Measurements from ENCODE around the gene NDUFAF3.

DNA sequence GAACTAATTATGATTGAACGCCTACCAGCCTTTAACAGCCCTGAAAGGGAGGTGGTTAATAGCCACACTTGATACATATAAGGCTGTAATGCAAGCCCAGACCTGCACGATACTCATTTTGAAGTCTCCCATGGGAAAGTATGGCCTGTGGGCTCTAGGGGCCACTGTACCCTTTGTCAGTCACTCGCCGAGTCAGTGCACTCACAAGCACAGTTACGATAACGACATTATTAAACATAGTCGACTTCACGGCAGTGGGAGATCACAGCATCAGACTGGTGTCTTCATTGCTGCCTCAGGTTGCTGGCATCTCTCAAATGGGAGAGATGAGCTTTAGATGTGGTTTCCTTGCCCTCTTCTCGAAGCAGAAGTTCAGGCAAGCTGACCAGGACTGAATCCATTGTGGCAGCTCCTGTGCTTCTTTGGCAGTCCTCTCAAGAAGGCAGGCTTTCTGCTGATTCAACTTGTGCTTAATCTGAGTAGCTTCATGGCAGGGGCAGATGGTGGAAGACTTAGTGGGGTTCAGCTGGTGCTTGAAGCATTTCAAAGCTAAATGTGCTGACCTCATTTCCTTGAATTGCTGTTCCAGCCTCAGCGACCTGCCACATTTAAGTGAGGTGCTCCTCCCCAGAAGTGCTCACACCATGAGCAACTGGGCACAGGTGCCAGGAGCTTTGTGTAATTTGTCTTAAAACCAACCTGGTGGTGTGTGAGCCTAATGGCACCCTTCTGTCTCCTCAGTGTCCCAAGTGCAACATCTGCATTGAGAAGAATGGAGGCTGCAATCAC, 47.7 kb upstream of the NDUFAF3 start:
- TF ChIP-seq, protein P1, sequence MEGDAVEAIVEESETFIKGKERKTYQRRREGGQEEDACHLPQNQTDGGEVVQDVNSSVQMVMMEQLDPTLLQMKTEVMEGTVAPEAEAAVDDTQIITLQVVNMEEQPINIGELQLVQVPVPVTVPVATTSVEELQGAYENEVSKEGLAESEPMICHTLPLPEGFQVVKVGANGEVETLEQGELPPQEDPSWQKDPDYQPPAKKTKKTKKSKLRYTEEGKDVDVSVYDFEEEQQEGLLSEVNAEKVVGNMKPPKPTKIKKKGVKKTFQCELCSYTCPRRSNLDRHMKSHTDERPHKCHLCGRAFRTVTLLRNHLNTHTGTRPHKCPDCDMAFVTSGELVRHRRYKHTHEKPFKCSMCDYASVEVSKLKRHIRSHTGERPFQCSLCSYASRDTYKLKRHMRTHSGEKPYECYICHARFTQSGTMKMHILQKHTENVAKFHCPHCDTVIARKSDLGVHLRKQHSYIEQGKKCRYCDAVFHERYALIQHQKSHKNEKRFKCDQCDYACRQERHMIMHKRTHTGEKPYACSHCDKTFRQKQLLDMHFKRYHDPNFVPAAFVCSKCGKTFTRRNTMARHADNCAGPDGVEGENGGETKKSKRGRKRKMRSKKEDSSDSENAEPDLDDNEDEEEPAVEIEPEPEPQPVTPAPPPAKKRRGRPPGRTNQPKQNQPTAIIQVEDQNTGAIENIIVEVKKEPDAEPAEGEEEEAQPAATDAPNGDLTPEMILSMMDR (IDR thresholded peaks at IDR 0.05; ENCODE audit: insufficient read depth, low read depth, low read length), result no peak
- TF ChIP-seq EZH2 (IDR thresholded peaks at IDR 0.05; ENCODE audit: insufficient read depth, low read length), result no peak
